ENCODE data around the gene CHML.

GRCh38 chr1:241640149-241640866 lies at the start of gene CHML, which contains the start of gene OPN3:
- TF ChIP-seq, protein P1, sequence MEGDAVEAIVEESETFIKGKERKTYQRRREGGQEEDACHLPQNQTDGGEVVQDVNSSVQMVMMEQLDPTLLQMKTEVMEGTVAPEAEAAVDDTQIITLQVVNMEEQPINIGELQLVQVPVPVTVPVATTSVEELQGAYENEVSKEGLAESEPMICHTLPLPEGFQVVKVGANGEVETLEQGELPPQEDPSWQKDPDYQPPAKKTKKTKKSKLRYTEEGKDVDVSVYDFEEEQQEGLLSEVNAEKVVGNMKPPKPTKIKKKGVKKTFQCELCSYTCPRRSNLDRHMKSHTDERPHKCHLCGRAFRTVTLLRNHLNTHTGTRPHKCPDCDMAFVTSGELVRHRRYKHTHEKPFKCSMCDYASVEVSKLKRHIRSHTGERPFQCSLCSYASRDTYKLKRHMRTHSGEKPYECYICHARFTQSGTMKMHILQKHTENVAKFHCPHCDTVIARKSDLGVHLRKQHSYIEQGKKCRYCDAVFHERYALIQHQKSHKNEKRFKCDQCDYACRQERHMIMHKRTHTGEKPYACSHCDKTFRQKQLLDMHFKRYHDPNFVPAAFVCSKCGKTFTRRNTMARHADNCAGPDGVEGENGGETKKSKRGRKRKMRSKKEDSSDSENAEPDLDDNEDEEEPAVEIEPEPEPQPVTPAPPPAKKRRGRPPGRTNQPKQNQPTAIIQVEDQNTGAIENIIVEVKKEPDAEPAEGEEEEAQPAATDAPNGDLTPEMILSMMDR (tag by site-specific recombination; IDR thresholded peaks at IDR 0.05): no peak
- peak; percentile 89 for TF ChIP-seq ZBTB26 (tag by site-specific recombination; optimal IDR thresholded peaks at IDR 0.05)
- TF ChIP-seq ZBTB44 (tag by site-specific recombination; IDR thresholded peaks at IDR 0.05): no peak

Data from HEK293 (cell line).